GM12874 (cell line): Measurements from ENCODE around the gene CHST11.

Source experiments
- CTCF ChIP-seq: IDR thresholded peaks from 2 replicates; pipeline ENCODE4 v1.5.1; 2011; ENCODE audit warnings: low read depth, mild to moderate bottlenecking, control low read depth, low read length, moderate library complexity; ENCODE audit not compliant: insufficient read depth

Gene CHST11

DNA sequence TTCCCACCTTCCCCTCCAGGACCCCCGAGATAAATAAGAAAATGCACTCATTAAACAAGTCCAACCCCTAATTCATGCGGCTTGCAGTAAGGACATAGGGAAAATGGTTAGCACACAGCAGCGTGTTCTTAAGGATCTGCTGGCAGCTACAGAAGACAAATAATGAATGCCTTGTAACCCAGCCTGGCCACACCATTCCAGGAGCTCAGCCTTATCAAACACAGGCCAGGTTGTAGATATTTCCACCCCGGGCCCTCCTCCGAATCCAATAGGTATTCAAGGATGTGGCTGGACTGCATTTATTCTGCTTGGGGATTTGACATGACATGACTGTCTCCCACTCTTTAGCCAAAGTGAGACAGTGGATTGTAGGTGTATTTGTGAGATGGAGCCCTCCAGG, 256.2 kb downstream of the CHST11 start:
- TF ChIP-seq CTCF: no peak

GRCh38 chr12:104713444-104713843, 256.7 kb downstream of the CHST11 start:
- no peak for TF ChIP-seq CTCF

DNA sequence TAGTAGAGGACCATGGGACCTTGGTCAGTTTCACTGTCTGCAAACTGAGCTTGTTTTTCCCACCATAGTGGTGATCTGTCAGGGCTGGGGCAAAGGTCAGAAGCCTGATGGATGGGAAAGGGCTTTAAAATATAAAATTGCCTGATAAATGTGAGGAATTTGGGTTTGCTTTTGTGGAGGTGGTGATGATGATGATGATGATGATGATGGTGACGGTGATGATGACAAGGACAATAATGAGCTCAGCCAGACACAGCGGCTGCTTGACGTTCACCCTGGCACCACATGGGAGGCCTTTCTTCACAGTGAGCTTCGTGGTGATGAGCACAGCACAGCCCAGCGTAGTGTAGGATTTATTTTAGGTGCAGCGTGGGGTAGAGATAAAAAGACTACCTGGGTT, 257.6 kb downstream of the CHST11 start:
- TF ChIP-seq CTCF: no peak

DNA sequence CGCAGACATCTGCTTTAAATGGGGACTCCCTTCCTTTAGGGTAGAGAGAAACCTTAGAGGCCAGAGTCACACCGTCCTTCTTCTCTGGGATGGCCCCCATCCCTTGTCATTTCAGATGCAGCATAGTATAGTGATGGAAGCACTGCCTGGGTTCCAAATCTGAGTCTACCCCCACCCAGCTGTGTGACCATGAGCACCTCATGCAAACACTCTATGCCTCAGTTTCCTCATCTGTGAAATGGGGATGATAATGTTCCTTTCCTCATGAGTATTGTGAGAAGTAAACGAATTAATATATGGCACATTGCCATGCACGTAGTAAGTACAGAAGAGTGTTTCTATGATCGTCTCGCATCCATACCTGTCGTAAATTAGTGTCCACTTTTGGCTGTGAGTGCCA, 259.4 kb downstream of the CHST11 start:
- TF ChIP-seq CTCF: no peak

DNA sequence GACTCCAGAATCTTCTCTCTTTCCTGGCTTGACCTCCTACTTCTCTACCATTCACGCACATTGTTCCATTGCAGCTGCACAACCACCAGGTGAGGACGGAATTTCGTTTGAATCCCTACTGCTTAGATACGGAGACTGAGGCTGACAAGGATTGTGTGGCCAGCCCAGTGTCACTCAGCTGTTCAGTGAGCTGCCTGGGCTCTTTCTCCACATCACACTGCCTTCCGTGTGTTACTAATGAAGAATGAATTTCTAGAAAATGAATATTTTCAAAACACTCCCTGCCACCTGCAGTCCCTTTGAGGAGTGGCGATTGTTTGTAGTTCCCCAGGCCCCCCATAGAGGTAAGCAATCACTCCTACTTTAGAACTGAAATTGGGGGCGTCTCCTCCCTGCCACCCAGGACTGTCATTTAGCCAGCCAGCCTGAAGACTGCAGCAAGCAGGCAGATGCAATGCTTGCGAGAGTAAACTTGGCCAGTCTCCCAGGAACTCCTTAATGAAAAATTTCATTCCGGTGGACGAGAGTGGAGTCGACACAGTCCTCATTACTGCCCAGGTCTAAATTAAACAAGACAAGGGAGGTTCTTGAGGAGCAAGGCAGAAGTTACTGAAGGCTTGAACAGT, 261.7 kb downstream of the CHST11 start:
- no peak for TF ChIP-seq CTCF

DNA sequence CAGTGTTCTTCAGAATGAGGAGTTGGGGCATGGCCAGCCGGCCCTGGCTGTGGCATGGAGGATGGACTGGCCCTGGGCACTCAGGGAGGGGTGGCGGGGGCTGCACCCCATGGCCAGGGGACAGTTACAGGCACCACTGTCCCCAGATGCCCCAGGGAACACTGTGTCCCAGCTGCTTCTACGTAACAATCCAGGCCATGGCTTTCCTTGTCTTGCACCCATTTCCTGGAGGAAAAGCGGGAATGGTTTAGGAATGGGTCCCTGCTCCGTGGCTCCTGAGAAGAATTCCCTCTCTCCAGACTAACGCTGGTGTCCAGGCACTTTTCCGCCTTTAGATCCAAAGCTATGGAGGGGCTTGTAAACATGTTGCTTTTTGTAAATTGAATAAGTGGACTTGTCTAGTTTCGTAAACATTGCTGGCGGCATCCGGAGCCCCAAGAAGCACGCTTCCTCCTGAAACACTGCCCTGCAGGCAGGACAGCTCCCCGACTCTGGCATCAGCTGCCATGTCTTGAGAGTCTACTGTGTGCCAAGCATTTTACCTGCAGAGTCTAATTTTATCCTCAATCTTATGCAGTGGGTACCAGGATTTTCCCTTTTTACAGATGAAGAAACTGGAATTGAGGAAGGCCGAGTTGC, 263.1 kb downstream of the CHST11 start:
- TF ChIP-seq CTCF: no peak

DNA sequence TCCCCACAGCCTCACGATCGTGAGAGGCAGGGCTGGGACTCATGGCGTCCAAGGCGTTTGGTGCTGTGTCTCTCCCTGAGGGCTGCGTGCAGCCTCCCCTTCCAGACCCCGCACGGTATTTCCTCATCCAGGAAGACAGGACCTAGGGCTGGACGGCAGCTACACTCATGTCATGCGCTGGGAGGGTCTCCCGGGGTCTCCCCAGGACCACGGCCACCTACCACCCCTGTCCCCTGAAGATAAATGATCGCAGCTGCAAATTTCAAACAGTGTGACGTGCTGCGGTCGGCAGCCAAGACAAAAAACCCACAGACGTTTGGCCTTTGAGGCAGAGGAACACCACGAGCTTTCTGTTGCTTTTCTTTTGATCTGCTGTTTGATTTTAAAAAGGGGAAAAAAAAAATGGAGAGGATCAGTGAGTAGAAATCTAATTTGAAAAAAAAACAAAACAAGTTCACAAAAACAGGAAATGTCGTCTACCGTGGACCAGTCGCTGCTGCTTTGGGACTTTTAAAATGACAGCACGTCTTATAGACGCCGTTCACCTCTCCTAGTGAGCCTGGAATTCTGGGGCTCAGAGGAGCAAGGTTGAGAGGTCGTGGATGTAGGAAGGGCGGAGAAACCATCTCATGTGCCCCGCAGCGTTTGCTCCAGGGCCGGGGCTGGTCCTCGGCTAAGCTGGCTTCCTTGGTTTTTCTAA, 263.7 kb downstream of the CHST11 start:
- no peak for TF ChIP-seq CTCF
